ENCODE measurements around the gene EPHB1.
"Not testable (repeated sequence)": the region's sequence is repeated elsewhere in the genome, so short reads cannot be mapped to it uniquely, and the experiment has no call there.

Gene EPHB1

GRCh38 chr3:134985864-134986715 lies 191.0 kb downstream of the EPHB1 start:
- in situ Hi-C loops (cut with HindIII; ENCODE audit: low sequenced_read_pairs) = no loop called here

GRCh38 chr3:134988666-134989065 lies 193.6 kb downstream of the EPHB1 start:
- in situ Hi-C loops (cut with HindIII; ENCODE audit: low sequenced_read_pairs) = no loop called here

DNA sequence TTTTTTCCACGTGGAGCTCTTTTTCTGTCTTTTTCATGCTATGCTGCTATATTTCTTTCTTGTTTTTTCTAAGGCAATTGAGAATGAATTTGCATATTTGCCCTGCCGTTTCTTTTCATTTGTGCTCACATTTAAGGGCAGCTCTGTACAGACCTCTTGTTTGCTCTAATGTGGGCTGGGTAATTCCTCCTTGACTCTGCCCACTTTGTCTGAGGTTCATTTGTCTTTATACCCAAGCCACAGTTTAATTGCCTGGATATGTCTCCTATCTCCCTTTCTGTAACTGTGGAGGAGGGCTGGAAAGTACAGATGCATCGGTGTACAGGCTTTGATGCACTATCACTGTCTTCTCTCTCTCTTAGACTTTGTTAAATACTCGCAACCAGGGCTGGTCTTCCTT lies 195.9 kb downstream of the EPHB1 start:
- in situ Hi-C loops (cut with HindIII; ENCODE audit: low sequenced_read_pairs) = no loop called here

GRCh38 chr3:134991472-134992010 lies 196.5 kb downstream of the EPHB1 start:
- in situ Hi-C loops (cut with HindIII; ENCODE audit: low sequenced_read_pairs) = no loop called here

GRCh38 chr3:134992180-134992579 lies 197.1 kb downstream of the EPHB1 start:
- in situ Hi-C loops (cut with HindIII; ENCODE audit: low sequenced_read_pairs) = no loop called here

DNA sequence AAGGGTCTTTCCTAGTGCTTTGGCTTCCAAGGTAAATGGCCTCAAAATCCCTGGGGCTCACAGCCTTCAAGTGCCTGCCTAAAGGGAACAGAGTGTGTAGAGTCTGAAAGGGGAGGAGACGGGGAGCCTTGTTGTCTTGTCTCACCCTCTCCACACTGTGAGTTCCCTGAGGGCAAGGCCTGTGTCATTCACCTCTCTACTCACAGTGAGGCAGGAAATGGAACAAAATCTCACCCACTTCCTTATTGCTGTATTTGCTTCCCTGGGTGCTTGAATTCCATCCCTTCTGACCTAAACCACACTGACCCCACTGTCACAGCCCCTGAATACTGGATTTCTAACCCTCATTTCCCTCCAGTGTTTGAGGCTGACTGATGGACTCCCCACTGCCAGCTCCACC lies 197.5 kb downstream of the EPHB1 start:
- in situ Hi-C loops (cut with HindIII; ENCODE audit: low sequenced_read_pairs) = no loop called here

GRCh38 chr3:134993011-134993410 lies 198.0 kb downstream of the EPHB1 start:
- in situ Hi-C loops (cut with HindIII; ENCODE audit: low sequenced_read_pairs) = no loop called here

- in situ Hi-C loops (cut with HindIII; ENCODE audit: low sequenced_read_pairs) = no loop called here
Measured at GRCh38 chr3:134998158-134998557, 203.1 kb downstream of the EPHB1 start.

GRCh38 chr3:134998855-134999254 lies 203.8 kb downstream of the EPHB1 start:
- in situ Hi-C loops (cut with HindIII; ENCODE audit: low sequenced_read_pairs) = no loop called here

- in situ Hi-C loops (cut with HindIII; ENCODE audit: low sequenced_read_pairs) = no loop called here
Measured at GRCh38 chr3:135000465-135000864, 205.4 kb downstream of the EPHB1 start.

- in situ Hi-C loops (cut with HindIII; ENCODE audit: low sequenced_read_pairs) = not testable (repeated sequence)
Measured at GRCh38 chr3:135005616-135006015, 210.6 kb downstream of the EPHB1 start.

- in situ Hi-C loops (cut with HindIII; ENCODE audit: low sequenced_read_pairs) = no loop called here
Measured at GRCh38 chr3:135007607-135008006, 212.5 kb downstream of the EPHB1 start.

DNA sequence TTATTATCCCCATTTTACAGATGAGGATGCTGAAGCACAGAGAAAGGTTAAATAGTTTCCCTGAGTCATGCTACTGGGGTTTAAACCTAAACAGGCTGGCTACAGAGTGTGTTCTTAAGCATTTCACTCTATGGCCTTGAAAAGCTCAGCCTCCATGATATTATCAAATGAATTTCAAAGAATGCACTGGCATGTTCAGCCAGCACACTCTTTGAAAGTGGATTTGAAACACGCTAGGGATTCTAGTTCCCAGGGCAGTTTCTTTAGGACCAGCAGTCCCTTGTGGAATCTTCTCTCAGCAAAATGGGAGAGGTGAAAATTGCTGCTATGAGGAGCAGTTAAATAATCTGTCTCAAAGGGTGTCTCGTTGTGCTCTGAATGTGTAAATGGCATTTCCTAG lies 213.3 kb downstream of the EPHB1 start:
- in situ Hi-C loops (cut with HindIII; ENCODE audit: low sequenced_read_pairs) = no loop called here

GRCh38 chr3:135009014-135009413 lies 214.0 kb downstream of the EPHB1 start:
- in situ Hi-C loops (cut with HindIII; ENCODE audit: low sequenced_read_pairs) = no loop called here

DNA sequence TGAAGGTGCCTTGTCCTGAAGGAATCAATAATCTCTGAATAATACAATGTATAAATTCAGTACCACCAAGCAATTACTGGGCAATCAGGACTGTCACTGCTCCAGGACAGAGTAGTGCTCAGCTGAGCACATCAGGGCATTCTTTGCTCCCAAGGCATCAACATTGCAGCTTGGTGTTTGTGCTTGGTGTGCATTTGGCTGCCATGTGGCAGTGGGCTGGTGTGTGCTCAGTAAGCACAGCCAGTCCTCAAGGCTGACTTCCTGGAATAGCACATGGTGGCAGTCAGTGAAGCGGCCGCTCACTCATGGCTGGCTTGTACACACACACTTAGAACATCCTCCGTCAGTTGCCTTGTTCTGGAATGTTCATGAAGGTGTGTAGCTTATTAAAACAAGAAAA lies 217.0 kb downstream of the EPHB1 start:
- in situ Hi-C loops (cut with HindIII; ENCODE audit: low sequenced_read_pairs) = no loop called here

GRCh38 chr3:135013206-135013605 lies 218.1 kb downstream of the EPHB1 start:
- in situ Hi-C loops (cut with HindIII; ENCODE audit: low sequenced_read_pairs) = no loop called here

DNA sequence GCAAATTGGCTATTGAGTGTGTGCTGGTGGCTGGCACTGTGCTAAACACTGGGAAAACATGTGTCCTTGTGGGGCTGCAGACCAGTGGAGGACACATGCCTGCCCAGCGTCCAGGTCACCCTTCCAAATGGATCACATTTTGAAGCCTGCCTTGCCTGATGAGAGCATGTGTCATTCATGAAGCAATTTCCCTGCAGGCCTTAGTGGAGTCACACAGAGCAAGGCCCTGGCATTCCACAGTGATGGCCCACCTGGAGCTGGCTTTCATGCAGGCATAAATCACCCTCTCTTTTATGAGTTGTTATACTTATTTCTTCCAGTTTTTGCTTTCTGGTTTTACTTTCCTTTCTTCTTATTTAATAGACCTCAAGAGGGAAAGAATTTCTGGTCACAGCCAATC lies 219.5 kb downstream of the EPHB1 start:
- in situ Hi-C loops (cut with HindIII; ENCODE audit: low sequenced_read_pairs) = no loop called here

- in situ Hi-C loops (cut with HindIII; ENCODE audit: low sequenced_read_pairs) = no loop called here
Measured at GRCh38 chr3:135017003-135017893, 222.2 kb downstream of the EPHB1 start.

- in situ Hi-C loops (cut with HindIII; ENCODE audit: low sequenced_read_pairs) = no loop called here
Measured at GRCh38 chr3:135018149-135018923, 223.3 kb downstream of the EPHB1 start.

DNA sequence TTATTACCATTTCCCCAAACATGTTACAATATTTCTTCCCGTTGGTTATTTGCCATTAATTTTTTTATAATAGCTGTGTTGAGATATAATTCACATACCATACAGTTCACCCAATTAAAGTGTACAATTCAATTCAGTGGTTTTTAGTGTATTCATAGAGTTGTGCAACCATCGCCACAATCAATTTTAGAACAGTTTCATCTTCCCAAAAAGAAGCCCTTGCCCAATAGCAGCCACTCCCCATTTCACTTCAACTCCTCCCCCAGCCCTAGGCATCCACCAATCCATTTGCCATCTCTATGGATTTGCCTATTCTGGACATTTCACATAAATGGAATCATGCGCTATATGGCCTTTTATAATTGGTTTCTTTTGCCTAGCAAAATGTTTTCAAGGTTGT lies 225.1 kb downstream of the EPHB1 start:
- in situ Hi-C loops (cut with HindIII; ENCODE audit: low sequenced_read_pairs) = no loop called here

All from DLD1 (cell line).